Lower lobe of right lung (tissue), 2 donors: ENCODE data around the gene DOCK4. TPM values are rescaled to one million over a fixed set of nuclear protein-coding genes. Genes with fewer than 3 reads are reported as not detected.

Experiments used
- ATAC-seq, 2 donors: fragments of 200-7000 bp; cut with Tn5 transposase; one replicate each; pipeline ENCODE4 v1.9.1; 2020 to 2022; ENCODE audit warnings: mild to moderate bottlenecking in 2 of 2, moderate library complexity in 2 of 2
- DNase-seq: peaks from one replicate; pipeline ENCODE4 v3.0.0-alpha.2; 2020
- H3K27ac ChIP-seq: fragments of 200-600 bp; one replicate; pipeline ENCODE4 v1.8.0; 2022
- H3K27me3 ChIP-seq: fragments of 200-600 bp; one replicate; pipeline ENCODE4 v1.8.0; 2022; ENCODE audit warnings: low read depth
- H3K36me3 ChIP-seq: fragments of 200-600 bp; one replicate; pipeline ENCODE4 v1.8.0; 2022; ENCODE audit warnings: mild to moderate bottlenecking
- H3K4me1 ChIP-seq: fragments of 200-600 bp; one replicate; pipeline ENCODE4 v1.8.0; 2022
- H3K4me3 ChIP-seq: fragments of 200-600 bp; one replicate; pipeline ENCODE4 v1.8.0; 2022; ENCODE audit warnings: mild to moderate bottlenecking
- H3K9me3 ChIP-seq: fragments of 200-600 bp; one replicate; pipeline ENCODE4 v1.8.0; 2022
- CTCF ChIP-seq: fragments of 200-600 bp; IDR thresholded peaks from one replicate; pipeline ENCODE4 v1.8.0; 2022; ENCODE audit warnings: antibody characterized with exemption, mild to moderate bottlenecking
- intact Hi-C: fragments of 100-400 bp; cut with DNase I; formaldehyde crosslinking; loops from one replicate; pipeline ENCODE4 v1.11.0; 2022
- total RNA-seq: library from RNA; stranded (reverse); fragmentation: NEBNext Ultra II Directional; extraction: Animal tissue kit (Norgen Biotek cat#: 25700); gene quantifications from one replicate; pipeline ENCODE4 v1.2.1, GENCODE V29; 2021
- donor health status: DM: no; HTN: yes; CAD: no; lungs with severe emphysema.

The DOCK4 gene
- total RNA-seq, 1 donor from 2014 or later: 78.5 TPM

- Histone ChIP-seq H3K9me3 (no peaks in the 10 kb centered on the region), H3K4me3 (no peak overlapping the region), H3K36me3 (peaks cover 6% of the 10 kb centered on the region), H3K27me3 (no peaks in the 10 kb centered on the region), H3K4me1 (peaks cover 6% of the 10 kb centered on the region), H3K27ac (no peak overlapping the region)
- DNase-seq: no peak
- intact Hi-C loops: no loop called here
- TF ChIP-seq CTCF: no peak
- ATAC-seq: no peak
Measured at GRCh38 chr7:112005205-112005775, 200.9 kb downstream of the DOCK4 start.

- no peak for ATAC-seq
- H3K27ac ChIP-seq: no peak overlapping the region
- no peak for TF ChIP-seq CTCF
Measured at GRCh38 chr7:112001091-112001826, 204.9 kb downstream of the DOCK4 start.

GRCh38 chr7:111998326-111998725 lies 207.9 kb downstream of the DOCK4 start:
- no peaks in the 10 kb centered on the region for H3K27me3 ChIP-seq
- DNase-seq (no peak), ATAC-seq (no peak)
- H3K36me3 ChIP-seq: peaks cover 13% of the 10 kb centered on the region
- H3K9me3 ChIP-seq: no peaks in the 10 kb centered on the region
- H3K4me3 ChIP-seq: no peak overlapping the region
- intact Hi-C loops: no loop called here
- H3K27ac ChIP-seq: no peak overlapping the region
- TF ChIP-seq CTCF: no peak
- peaks cover 17% of the 10 kb centered on the region for H3K4me1 ChIP-seq

More at GRCh38 chr7:112001091-112001826, 204.9 kb downstream of the DOCK4 start:
- Histone ChIP-seq H3K27me3 (no peaks in the 10 kb centered on the region), H3K4me3 (no peak overlapping the region), H3K4me1 (peaks cover 17% of the 10 kb centered on the region), H3K36me3 (peaks cover 11% of the 10 kb centered on the region), H3K9me3 (no peaks in the 10 kb centered on the region)
- no peak for DNase-seq
- intact Hi-C loops: no loop called here

- peaks cover 17% of the 10 kb centered on the region for H3K4me1 ChIP-seq
- TF ChIP-seq CTCF: no peak
- intact Hi-C loops: no loop called here
- no peaks in the 10 kb centered on the region for H3K9me3 ChIP-seq
- H3K27ac ChIP-seq: no peak overlapping the region
- ATAC-seq: no peak
- DNase-seq: no peak
- H3K4me3 ChIP-seq: no peak overlapping the region
- H3K36me3 ChIP-seq: peaks cover 14% of the 10 kb centered on the region
- no peaks in the 10 kb centered on the region for H3K27me3 ChIP-seq
Measured at GRCh38 chr7:111997546-111997945, 208.7 kb downstream of the DOCK4 start.

GRCh38 chr7:111992601-111993000 lies 213.6 kb downstream of the DOCK4 start:
- peaks cover 20% of the 10 kb centered on the region for H3K36me3 ChIP-seq
- DNase-seq (no peak), ATAC-seq (no peak)
- H3K27ac ChIP-seq: no peak overlapping the region
- H3K27me3 ChIP-seq: no peaks in the 10 kb centered on the region
- H3K4me3 ChIP-seq: no peak overlapping the region
- no peaks in the 10 kb centered on the region for H3K9me3 ChIP-seq
- peaks cover 16% of the 10 kb centered on the region for H3K4me1 ChIP-seq
- no peak for TF ChIP-seq CTCF
- intact Hi-C loops: no loop called here
